DMS 273 (cell line): ENCODE measurements around the gene ROS1.
"Not testable (repeated sequence)": the region's sequence is repeated elsewhere in the genome, so short reads cannot be mapped to it uniquely, and the experiment has no call there.

ENCODE experiments used
- DNase-seq: peaks from one replicate; lab custom pipeline; 2025; ENCODE audit not compliant: unreplicated experiment; lab: John Stamatoyannopoulos, UW

The ROS1 gene

DNA sequence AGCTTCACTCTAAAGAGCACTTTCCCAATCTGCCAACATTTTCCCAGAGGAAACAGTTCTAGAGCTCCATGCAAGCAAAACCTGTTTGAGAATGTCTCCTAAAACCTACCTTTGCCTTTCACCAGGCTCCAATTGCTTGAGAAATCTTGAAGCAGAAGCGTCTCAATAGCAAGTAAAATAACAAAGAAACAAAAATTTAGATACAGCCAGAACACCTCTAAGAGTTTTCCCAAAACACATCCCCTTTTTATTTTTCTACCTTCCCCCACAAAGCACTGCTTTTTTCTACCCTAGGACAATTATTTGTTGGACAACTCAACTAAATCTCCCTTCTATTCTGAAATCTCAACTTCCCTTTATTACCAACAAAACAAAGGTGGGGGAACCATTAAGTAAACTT lies 156.8 kb downstream of the ROS1 start:
- DNase-seq, result no peak

DNA sequence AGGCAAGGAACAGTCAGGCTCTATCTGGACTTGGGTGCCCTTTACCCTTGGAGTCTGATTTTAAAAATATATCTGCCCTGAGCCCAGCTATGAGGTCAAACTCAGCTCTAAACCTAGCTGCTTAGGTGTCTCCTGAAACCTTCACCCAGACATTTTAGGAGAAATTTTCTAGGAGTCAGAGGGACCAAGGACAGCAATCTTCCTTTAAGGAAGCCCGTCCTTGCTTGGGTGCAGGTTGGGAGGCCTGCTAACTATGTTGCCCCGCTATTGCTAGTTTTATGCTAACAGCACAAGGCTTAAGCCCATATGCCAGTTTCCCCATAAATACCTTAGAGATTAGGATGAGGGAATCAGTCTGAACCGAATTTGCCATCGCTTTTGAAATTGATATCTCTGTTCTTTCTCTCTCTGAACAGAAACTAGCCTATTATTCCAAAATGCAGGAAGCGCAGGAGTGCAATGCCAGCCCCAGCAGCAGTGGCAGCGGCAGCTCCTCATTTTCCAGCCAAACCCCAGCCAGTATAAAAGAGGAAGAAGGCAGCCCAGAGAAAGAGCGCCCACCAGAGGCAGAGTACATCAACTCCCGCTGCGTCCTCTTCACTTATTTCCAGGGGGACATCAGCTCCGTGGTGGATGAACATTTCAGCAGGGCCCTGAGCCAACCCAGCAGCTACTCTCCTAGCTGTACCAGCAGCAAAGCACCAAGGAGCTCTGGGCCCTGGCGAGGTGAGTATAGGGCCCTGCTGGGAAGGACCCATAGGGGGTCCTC lies 157.8 kb downstream of the ROS1 start:
- peak; percentile 10 for DNase-seq

DNA sequence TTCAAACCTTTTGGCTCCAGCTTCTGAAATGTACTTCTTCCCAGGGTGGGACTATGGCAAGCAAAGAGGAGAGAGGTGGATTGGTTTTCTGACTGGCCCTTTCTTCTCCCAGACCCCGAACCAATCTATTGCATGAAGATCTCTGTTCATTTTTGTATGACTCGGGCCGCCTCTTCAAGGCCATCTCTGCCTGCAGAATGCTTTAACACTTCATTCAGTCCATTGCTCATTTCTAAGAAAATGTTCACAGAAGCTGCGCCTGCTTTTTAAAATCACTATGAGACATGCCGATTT lies 158.7 kb downstream of the ROS1 start:
- DNase-seq, result no peak

DNA sequence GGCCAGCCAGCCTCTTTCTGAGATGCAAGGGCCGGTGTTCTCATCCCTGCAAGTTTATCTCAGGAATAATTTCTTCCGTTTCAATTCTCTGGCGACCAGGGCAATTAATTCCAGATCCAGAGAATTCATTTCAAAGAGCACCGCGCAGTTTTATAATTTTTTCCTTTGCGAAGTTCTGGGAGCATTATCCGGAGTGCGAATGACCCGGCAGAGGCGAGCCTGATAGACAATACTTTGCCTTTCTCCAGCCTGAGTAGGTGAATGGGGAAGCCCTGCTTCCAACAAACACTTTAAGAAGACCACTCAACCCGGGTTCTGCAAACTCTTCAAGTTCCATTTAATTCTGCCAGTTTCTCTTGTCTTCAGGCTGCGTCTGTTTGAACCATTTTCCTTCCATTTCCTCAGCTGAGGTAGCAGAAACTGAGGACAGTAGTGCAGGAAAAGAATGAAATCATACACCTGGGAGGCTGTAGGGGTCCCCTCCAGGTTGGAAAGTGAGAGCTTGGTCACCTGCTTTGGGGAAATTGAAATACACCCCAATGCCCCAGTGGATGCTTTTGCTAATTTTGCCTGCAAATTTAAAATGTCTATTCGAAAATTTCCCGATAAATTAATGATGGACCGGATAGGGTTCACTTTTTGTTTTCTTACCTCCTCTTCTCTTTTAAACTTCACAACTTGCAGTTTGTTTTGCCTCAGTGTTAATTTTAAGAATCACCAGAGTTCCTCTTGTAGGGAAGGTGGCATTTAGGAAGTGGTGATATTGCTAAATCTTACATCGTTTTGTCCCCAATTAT lies 159.3 kb downstream of the ROS1 start:
- DNase-seq, result no peak

DNA sequence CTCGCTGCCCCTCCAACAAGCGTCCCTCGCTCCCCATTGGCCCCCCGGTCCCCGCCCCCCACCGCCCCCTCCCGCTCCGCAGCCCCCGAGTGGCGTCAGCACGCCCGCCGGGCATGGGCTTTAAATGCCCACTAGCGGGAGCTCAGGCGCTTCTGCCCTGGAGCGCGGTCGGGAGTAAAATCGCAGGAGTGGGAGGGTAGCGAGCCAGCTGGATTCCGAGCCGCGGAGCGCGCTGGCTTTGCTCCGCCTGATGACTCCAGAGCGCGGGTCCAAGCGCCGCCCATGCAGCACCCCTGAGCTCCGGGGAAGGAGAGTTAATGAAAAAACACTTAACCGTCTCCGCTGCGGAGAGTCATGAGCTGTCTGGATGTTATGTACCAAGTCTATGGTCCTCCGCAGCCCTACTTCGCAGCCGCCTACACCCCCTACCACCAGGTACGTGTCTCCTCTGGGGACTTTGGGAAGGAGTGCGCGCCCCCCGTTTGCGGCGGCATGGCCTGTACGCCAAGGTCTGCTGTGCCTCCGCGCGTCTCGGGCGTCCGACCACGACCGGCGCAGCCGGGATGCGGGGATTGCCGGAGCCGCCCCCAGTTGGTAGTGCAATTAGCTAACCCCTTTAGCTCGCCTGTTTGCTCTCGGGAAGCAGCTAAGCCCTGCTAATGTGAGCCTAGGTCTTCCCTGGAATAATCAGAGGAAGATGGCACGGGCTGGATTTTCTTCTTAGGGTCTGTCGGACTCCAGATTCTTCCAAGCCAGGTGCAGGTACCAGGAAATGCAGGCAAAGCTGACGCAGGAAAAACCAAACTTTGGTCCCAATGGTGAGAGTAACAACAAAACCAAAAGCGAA lies 160.1 kb downstream of the ROS1 start, which contains the start of gene VGLL2:
VGLL2 (plus strand) TSS at position 149 of the 847 bp plus-strand sequence; CDS start at position 355, 206 bp downstream.
- peak; percentile 75 for DNase-seq

DNA sequence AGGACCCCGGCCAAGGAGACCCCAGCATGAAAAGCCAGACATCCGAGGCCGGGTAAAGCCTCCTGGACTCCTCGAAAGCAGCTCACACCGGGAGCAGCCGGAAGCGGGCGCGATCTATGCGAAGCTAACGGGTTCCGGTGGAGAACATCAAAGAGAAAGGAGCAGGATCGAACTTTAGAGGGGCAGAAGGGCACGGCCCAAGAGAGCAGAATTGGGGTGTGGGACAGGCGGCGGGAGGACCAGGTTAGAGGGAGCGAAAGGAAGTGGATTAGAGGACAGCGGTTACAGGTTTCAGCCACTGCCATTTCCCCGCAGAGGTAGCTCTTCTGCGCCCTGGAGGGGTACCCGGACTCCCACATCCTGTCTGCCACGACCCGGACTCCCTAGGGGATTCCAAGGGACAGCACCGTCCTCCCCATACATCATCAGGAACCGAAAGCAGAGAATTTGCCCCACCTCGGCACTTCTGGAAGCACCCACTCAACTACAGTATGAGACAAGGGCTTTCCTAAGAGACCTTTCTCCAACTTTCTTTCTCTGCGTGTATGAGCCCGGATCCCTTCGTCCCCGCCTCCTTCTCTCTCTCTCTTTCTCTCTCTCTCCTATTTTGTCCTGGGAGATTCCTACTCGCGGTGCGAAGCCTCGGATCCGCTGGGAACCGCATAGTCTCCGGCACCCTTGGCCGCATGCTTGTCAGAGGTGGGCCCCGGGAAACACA lies 160.9 kb downstream of the ROS1 start:
- DNase-seq, result peak; percentile 56

DNA sequence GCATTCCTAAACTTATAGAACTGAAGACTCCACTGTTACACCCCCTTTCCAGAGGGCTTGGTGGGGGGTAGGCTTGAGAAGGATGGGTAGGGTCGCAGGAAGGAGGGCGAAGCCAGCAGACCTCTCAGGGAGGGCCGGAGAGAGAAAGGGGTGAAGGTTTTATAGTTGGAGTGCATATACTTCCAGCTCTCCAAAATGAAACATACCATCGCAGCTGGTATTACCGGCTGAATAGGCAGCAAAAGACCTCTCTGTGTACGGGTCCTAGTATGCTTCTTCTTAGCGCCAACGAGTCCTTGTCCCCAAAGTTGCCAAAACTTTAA lies 161.4 kb downstream of the ROS1 start:
- DNase-seq, result no peak

DNA sequence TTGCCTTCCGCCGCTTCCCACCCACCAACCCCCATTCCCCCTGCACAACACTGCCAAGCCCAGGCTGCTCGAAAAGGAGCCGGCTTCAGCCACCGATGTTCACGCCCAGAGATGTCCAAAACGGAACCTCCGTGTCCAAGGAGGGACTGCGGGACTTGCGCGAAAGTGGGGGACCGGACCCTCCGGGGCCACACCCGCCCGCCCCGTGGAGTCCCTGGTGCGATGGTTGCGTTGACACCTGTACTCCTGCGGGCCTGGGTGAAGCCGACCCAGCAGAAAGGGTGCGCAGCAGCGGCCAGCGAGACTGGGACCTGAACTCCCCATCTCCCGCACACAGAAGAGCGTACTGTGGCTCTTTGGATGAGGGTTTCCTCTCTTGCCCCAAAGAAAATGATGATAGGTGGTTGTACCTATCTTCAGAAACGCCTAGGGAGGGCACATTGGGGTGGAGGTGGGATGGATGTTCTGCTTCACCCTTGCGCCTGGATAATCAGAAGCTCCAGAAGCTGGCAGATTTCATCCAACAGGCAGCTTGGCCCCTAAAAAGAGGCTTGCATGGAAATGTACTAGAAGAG lies 162.3 kb downstream of the ROS1 start:
- DNase-seq, result no peak

DNA sequence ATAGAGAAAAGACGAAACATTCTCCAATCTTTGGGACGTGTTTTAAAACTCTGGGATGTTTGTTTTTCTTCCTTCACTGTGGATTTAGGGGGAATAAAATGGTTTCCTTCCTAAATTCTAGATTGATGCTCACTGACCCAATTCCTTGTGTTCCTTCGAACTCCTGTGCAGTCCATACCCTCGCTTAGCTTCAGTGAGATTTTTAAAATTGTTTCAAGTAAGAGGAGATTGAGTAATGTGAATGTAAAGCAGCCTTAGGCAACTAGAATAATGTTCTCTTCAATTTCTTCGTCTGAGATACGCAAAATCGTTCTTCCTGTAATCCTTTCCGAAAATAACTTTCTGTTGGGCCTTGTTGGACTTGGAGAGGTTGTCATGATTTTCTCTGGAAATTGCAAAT lies 162.9 kb downstream of the ROS1 start:
- DNase-seq, result no peak

DNA sequence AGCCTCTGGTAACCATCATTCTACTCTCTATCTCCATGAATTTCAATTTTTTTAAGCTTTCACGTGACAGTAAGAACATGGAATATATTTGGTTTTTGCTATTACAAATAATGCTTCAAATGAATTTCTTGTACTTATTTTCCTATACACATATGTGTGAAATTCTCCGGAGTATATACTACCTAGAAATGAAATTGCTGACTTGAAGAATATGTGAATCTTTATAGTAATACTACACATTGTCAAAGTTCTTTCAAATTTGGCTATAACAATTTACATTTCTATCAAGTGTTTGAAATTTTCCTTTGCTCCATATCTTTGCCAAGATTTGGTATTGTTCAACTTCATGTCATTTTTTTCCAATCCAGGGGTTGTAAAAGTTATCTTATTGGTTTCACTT lies 172.0 kb downstream of the ROS1 start:
- no peak for DNase-seq

DNA sequence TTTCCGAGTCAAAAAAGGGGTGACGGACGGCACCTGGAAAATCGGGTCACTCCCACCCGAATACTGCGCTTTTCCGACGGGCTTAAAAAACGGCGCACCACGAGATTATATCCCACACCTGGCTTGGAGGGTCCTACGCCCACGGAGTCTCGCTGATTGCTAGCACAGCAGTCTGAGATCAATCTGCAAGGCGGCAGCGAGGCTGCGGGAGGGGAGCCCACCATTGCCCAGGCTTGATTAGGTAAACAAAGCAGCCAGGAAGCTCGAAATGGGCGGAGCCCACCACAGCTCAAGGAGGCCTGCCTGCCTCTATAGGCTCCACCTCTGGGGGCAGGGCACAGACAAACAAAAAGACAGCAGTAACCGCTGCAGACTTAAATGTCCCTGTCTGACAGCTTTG lies 180.8 kb downstream of the ROS1 start:
- not testable (repeated sequence) for DNase-seq

DNA sequence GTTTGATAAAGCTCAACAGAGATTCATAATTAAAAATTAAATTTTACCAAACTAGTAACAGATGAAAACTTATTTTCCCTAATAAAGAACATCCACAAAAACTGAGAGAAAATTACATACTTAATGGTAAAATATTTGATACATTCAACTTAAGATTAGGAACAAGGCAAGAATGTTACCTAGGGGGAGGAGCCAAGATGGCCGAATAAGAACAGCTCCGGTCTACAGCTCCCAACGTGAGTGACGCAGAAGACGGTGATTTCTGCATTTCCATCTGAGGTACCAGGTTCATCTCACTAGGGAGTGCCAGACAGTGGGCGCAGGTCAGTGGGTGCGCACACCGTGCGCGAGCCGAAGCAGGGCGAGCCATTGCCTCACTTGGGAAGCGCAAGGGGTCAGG lies 181.2 kb downstream of the ROS1 start:
- DNase-seq, result not testable (repeated sequence)
